SJCRH30 (cell line): ENCODE data around the gene RAD21L1. TPM values are rescaled to one million over a fixed set of nuclear protein-coding genes. Genes with fewer than 3 reads are reported as not detected.
"Not testable (repeated sequence)": the region's sequence is repeated elsewhere in the genome, so short reads cannot be mapped to it uniquely, and the experiment has no call there.

Source experiments
- DNase-seq, 2 experiments: peaks; one replicate each; pipeline ENCODE4 v3.0.0-alpha.2; 2015 to 2020
- H3K27ac ChIP-seq: fragments of 250-450 bp; sonication (Bioruptor Pico); 2 replicates; pipeline ENCODE4 v1.5.1; 2020; ENCODE audit warnings: mild to moderate bottlenecking, moderate library complexity
- H3K27me3 ChIP-seq: fragments of 250-450 bp; sonication (Bioruptor Pico); 2 replicates; pipeline ENCODE4 v1.5.1; 2020; ENCODE audit warnings: mild to moderate bottlenecking, moderate library complexity
- H3K36me3 ChIP-seq: fragments of 250-450 bp; sonication (Bioruptor Pico); 2 replicates; pipeline ENCODE4 v1.5.1; 2020; ENCODE audit warnings: mild to moderate bottlenecking, moderate library complexity
- H3K4me1 ChIP-seq: fragments of 250-450 bp; sonication (Bioruptor Pico); 2 replicates; pipeline ENCODE4 v1.5.1; 2020; ENCODE audit warnings: mild to moderate bottlenecking, moderate library complexity
- H3K4me3 ChIP-seq: fragments of 250-450 bp; sonication (Bioruptor Pico); 2 replicates; pipeline ENCODE4 v1.5.1; 2020; ENCODE audit warnings: mild to moderate bottlenecking, moderate library complexity
- H3K9me3 ChIP-seq: fragments of 250-450 bp; sonication (Bioruptor Pico); replicated peaks from 2 replicates; pipeline ENCODE4 v1.5.1; 2020; ENCODE audit warnings: mild to moderate bottlenecking, moderate library complexity
- total RNA-seq: library from RNA; depleted of rRNA; stranded (reverse); fragments of >200 nt; shearing (Covaris generic); gene quantifications from 2 replicates; pipeline ENCODE4 v1.2.3, GENCODE V29; 2014

The RAD21L1 gene
- total RNA-seq, 1 experiment from 2014 or later = not detected

GRCh38 chr20:1229541-1229940 is 3.7 kb downstream of the RAD21L1 start:
- no peak overlapping the region for H3K27ac ChIP-seq
- no peak overlapping the region for H3K4me3 ChIP-seq
- H3K36me3 ChIP-seq = no peaks in the 10 kb centered on the region
- no peak for DNase-seq
- no peaks in the 10 kb centered on the region; the same call in 1 of the 2 replicates for H3K4me1 ChIP-seq
- no peaks in the 10 kb centered on the region for H3K9me3 ChIP-seq
- peaks cover 23% of the 10 kb centered on the region for H3K27me3 ChIP-seq

GRCh38 chr20:1232286-1233111 is 6.7 kb downstream of the RAD21L1 start:
- H3K4me3 ChIP-seq = no peak overlapping the region
- no peak overlapping the region for H3K27ac ChIP-seq
- no peaks in the 10 kb centered on the region for H3K36me3 ChIP-seq
- H3K4me1 ChIP-seq = no peaks in the 10 kb centered on the region
- H3K9me3 ChIP-seq = no peaks in the 10 kb centered on the region
- H3K27me3 ChIP-seq = peaks cover 16% of the 10 kb centered on the region
- DNase-seq = no peak

GRCh38 chr20:1240549-1240948 is 14.7 kb downstream of the RAD21L1 start:
- DNase-seq = no peak
- no peaks in the 10 kb centered on the region; the same call in 1 of the 2 replicates for H3K4me1 ChIP-seq
- no peaks in the 10 kb centered on the region for H3K36me3 ChIP-seq
- no peaks in the 10 kb centered on the region; the same call in 1 of the 2 replicates for H3K9me3 ChIP-seq
- H3K27me3 ChIP-seq = peaks cover 11% of the 10 kb centered on the region
- no peak overlapping the region for H3K4me3 ChIP-seq
- no peak overlapping the region for H3K27ac ChIP-seq

- no peak overlapping the region for H3K4me3 ChIP-seq
- no peaks in the 10 kb centered on the region for H3K36me3 ChIP-seq
- H3K9me3 ChIP-seq = no peaks in the 10 kb centered on the region; the same call in 1 of the 2 replicates
- peaks cover 11% of the 10 kb centered on the region for H3K27me3 ChIP-seq
- H3K27ac ChIP-seq = no peak overlapping the region
- DNase-seq = no peak
- H3K4me1 ChIP-seq = peaks cover 2% of the 10 kb centered on the region; the same call in 1 of the 2 replicates
Measured at GRCh38 chr20:1241456-1241855, 15.6 kb downstream of the RAD21L1 start.

- no peak for DNase-seq
- Histone ChIP-seq H3K4me1 (peaks cover 2% of the 10 kb centered on the region; the same call in 1 of the 2 replicates), H3K36me3 (no peaks in the 10 kb centered on the region), H3K9me3 (no peaks in the 10 kb centered on the region; the same call in 1 of the 2 replicates), H3K4me3 (no peak overlapping the region), H3K27ac (no peak overlapping the region), H3K27me3 (peaks cover 11% of the 10 kb centered on the region)
Measured at GRCh38 chr20:1242099-1242498, 16.3 kb downstream of the RAD21L1 start.

GRCh38 chr20:1242530-1242929 is 16.7 kb downstream of the RAD21L1 start:
- H3K27ac ChIP-seq = no peak overlapping the region
- no peak overlapping the region for H3K4me3 ChIP-seq
- no peaks in the 10 kb centered on the region; the same call in 1 of the 2 replicates for H3K9me3 ChIP-seq
- no peaks in the 10 kb centered on the region for H3K36me3 ChIP-seq
- H3K4me1 ChIP-seq = peaks cover 2% of the 10 kb centered on the region; the same call in 1 of the 2 replicates
- no peak for DNase-seq
- H3K27me3 ChIP-seq = peaks cover 11% of the 10 kb centered on the region

- Histone ChIP-seq H3K27me3 (peaks cover 6% of the 10 kb centered on the region; the same call in 1 of the 2 replicates), H3K36me3 (no peaks in the 10 kb centered on the region), H3K9me3 (no peaks in the 10 kb centered on the region), H3K4me3 (no peak overlapping the region), H3K27ac (no peak overlapping the region), H3K4me1 (peaks cover 2% of the 10 kb centered on the region; the same call in 1 of the 2 replicates)
- DNase-seq = no peak
Measured at GRCh38 chr20:1245578-1245977, 19.7 kb downstream of the RAD21L1 start.

GRCh38 chr20:1247689-1248088 is 21.8 kb downstream of the RAD21L1 start:
- no peaks in the 10 kb centered on the region for H3K27me3 ChIP-seq
- H3K4me1 ChIP-seq = peaks cover 2% of the 10 kb centered on the region; the same call in 1 of the 2 replicates
- H3K27ac ChIP-seq = no peak overlapping the region
- no peak for DNase-seq
- no peak overlapping the region for H3K4me3 ChIP-seq
- no peaks in the 10 kb centered on the region for H3K36me3 ChIP-seq
- H3K9me3 ChIP-seq = no peaks in the 10 kb centered on the region

- H3K4me3 ChIP-seq, H3K27ac ChIP-seq, H3K4me1 ChIP-seq, DNase-seq, H3K9me3 ChIP-seq, H3K36me3 ChIP-seq, H3K27me3 ChIP-seq: not testable (repeated sequence)
Measured at GRCh38 chr20:1250282-1250681, 24.4 kb downstream of the RAD21L1 start.

- Histone ChIP-seq H3K27me3 (no peaks in the 10 kb centered on the region), H3K9me3 (no peaks in the 10 kb centered on the region), H3K4me3 (no peak overlapping the region), H3K27ac (no peak overlapping the region), H3K4me1 (no peaks in the 10 kb centered on the region; the same call in 1 of the 2 replicates), H3K36me3 (no peaks in the 10 kb centered on the region)
- no peak for DNase-seq
Measured at GRCh38 chr20:1252416-1252815, 26.6 kb downstream of the RAD21L1 start.

- no peak overlapping the region for H3K4me3 ChIP-seq
- H3K27me3 ChIP-seq = no peaks in the 10 kb centered on the region
- H3K27ac ChIP-seq = no peak overlapping the region
- peak in 1 of 2 experiments; percentile 27 for DNase-seq
- H3K36me3 ChIP-seq = no peaks in the 10 kb centered on the region
- H3K4me1 ChIP-seq = no peaks in the 10 kb centered on the region; the same call in 1 of the 2 replicates
- H3K9me3 ChIP-seq = no peaks in the 10 kb centered on the region
Measured at GRCh38 chr20:1254254-1254653, 28.4 kb downstream of the RAD21L1 start.

- DNase-seq = no peak
- Histone ChIP-seq H3K9me3 (no peaks in the 10 kb centered on the region), H3K4me1 (no peaks in the 10 kb centered on the region; the same call in 1 of the 2 replicates), H3K27me3 (0 out of 2 replicates have a peak, but pooled peaks cover under 1% of the 10 kb centered on the region), H3K4me3 (no peak overlapping the region), H3K36me3 (no peaks in the 10 kb centered on the region), H3K27ac (no peak overlapping the region)
Measured at GRCh38 chr20:1255675-1256074, 29.8 kb downstream of the RAD21L1 start.

GRCh38 chr20:1263853-1264252 is 38.0 kb downstream of the RAD21L1 start:
- Histone ChIP-seq H3K27me3 (0 out of 2 replicates have a peak, but pooled peaks cover 4% of the 10 kb centered on the region), H3K36me3 (no peaks in the 10 kb centered on the region), H3K27ac (no peak overlapping the region), H3K9me3 (no peaks in the 10 kb centered on the region), H3K4me3 (no peak overlapping the region), H3K4me1 (0 out of 2 replicates have a peak, but pooled peaks cover 4% of the 10 kb centered on the region)
- DNase-seq = no peak

GRCh38 chr20:1264727-1265126 is 38.9 kb downstream of the RAD21L1 start:
- no peak for DNase-seq
- no peaks in the 10 kb centered on the region for H3K36me3 ChIP-seq
- H3K4me1 ChIP-seq = 0 out of 2 replicates have a peak, but pooled peaks cover 4% of the 10 kb centered on the region
- no peak overlapping the region for H3K4me3 ChIP-seq
- no peak overlapping the region for H3K27ac ChIP-seq
- H3K9me3 ChIP-seq = no peaks in the 10 kb centered on the region
- 0 out of 2 replicates have a peak, but pooled peaks cover 4% of the 10 kb centered on the region for H3K27me3 ChIP-seq

GRCh38 chr20:1265226-1265915 is 39.5 kb downstream of the RAD21L1 start:
- no peaks in the 10 kb centered on the region for H3K36me3 ChIP-seq
- H3K27ac ChIP-seq = peak overlapping the region; percentile 4; the same call in 1 of the 2 replicates
- H3K4me3 ChIP-seq = peak overlapping the region; percentile 61

More at GRCh38 chr20:1265226-1265915, 39.5 kb downstream of the RAD21L1 start:
- Histone ChIP-seq H3K9me3 (no peaks in the 10 kb centered on the region), H3K4me1 (0 out of 2 replicates have a peak, but pooled peaks cover 4% of the 10 kb centered on the region), H3K27me3 (0 out of 2 replicates have a peak, but pooled peaks cover 4% of the 10 kb centered on the region)
- no peak for DNase-seq
